ENCODE results near the gene SLC2A13. TPM values are rescaled to one million over a fixed set of nuclear protein-coding genes. Genes with fewer than 3 reads are reported as not detected.

The SLC2A13 gene
- total and polyA plus RNA-seq, 4 donors = 1.9 to 20.2 (median 6.9) TPM

GRCh38 chr12:39886106-39886505 is 219.8 kb downstream of the SLC2A13 start (continued):
- TF ChIP-seq ATF3 (IDR thresholded peaks at IDR 0.05) (no peak), HNF4G (IDR thresholded peaks at IDR 0.05) (no peak), RAD21 (IDR thresholded peaks at IDR 0.05) (no peak), ZBTB33 (IDR thresholded peaks at IDR 0.05) (no peak)

- TF ChIP-seq MAX (IDR thresholded peaks at IDR 0.05) = no peak
- TF ChIP-seq SP1 (IDR thresholded peaks at IDR 0.05) = no peak
- no peak for TF ChIP-seq REST (IDR thresholded peaks at IDR 0.05)
- TF ChIP-seq NR2F2 (IDR thresholded peaks at IDR 0.05) = no peak
- no peak for TF ChIP-seq ATF3 (IDR thresholded peaks at IDR 0.05)
- no peak for TF ChIP-seq ZBTB33 (IDR thresholded peaks at IDR 0.05)
- no peak for TF ChIP-seq YY1 (IDR thresholded peaks at IDR 0.05)
- no peak for TF ChIP-seq EGR1 (IDR thresholded peaks at IDR 0.05; ENCODE audit: low read depth in 2 of 2)
- TF ChIP-seq HNF4G (IDR thresholded peaks at IDR 0.05) = no peak
- TF ChIP-seq CTCF (IDR thresholded peaks at IDR 0.05; ENCODE audit: low read depth, low read length, missing input control) = no peak
- TF ChIP-seq RXRA (IDR thresholded peaks at IDR 0.05) = no peak
- no peak for TF ChIP-seq JUND (IDR thresholded peaks at IDR 0.05)
- no peak for TF ChIP-seq GABPA (IDR thresholded peaks at IDR 0.05 in 1 of 2, conservative IDR thresholded peaks at IDR 0.05 in 1 of 2)
- no peak for TF ChIP-seq FOXA2 (IDR thresholded peaks at IDR 0.05)
- TF ChIP-seq FOXA1 (IDR thresholded peaks at IDR 0.05) = no peak
- TF ChIP-seq HNF4A (conservative IDR thresholded peaks at IDR 0.05) = no peak
- TF ChIP-seq TAF1 (conservative IDR thresholded peaks at IDR 0.05) = no peak
- no peak overlapping the region for H3K27ac ChIP-seq (ENCODE audit: low read depth in 1 of 2, low read length in 2 of 2)
- no peak for DNase-seq (ENCODE audit: low spot score)
- H3K36me3 ChIP-seq (ENCODE audit: control insufficient read depth in 4 of 4, insufficient read depth in 3 of 4, low read depth in 1 of 4, low read length in 3 of 4) = no peaks in the 10 kb centered on the region
- H3K9me3 ChIP-seq (ENCODE audit: control insufficient read depth in 4 of 4, low read length in 3 of 4) = no peaks in the 10 kb centered on the region
- no peaks in the 10 kb centered on the region for H3K27me3 ChIP-seq (ENCODE audit: control insufficient read depth in 4 of 4, insufficient read depth in 4 of 4, low read length in 3 of 4)
- peaks cover 0 to 5% (median 0%) of the 10 kb centered on the region in 4 donors for H3K4me1 ChIP-seq (ENCODE audit: control insufficient read depth in 4 of 4, insufficient read depth in 4 of 4, low read length in 3 of 4)
- no peak overlapping the region for H3K4me3 ChIP-seq (ENCODE audit: low read depth in 1 of 3, low read length in 3 of 3)
- no peak overlapping the region for H3K9ac ChIP-seq (ENCODE audit: low read depth in 1 of 2, low read length in 2 of 2)
- WGBS = 98% methylated on average over 2 of the region's 2 CpGs
These were observed 221.2 kb downstream of the SLC2A13 start for GRCh38 chr12:39884616-39885125.
